ENCODE results near the gene CD274.
A peak's percentile ranks its signal among the peaks of the same experiment; 100 is the strongest.
"Not testable (repeated sequence)": the region's sequence is repeated elsewhere in the genome, so short reads cannot be mapped to it uniquely, and the experiment has no call there.

The CD274 gene

DNA sequence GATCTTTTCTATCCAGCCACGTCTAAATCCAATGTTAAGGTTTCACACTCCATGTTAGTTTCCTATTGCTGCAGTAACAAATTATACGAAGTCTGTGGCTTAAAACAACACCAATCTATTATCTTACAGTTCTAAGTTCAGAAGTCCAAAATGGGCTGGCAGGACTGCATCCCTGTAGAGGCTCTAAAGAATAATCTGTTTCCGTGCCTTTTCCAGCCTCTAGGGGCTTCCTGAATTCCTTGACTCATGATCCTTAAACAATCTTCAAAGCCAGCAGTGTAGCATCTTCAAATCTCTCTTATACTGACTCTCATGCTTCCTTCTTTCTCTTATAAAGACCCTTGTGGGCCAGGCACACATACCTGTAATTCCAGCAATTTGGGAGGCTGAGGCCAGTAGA lies 19.4 kb upstream of the CD274 start:
- no peak overlapping the region for H3K4me3 ChIP-seq (ENCODE audit: low read depth, low read length)
- DNase-seq (ENCODE audit: low read depth): no peak
- TF ChIP-seq, protein P1, sequence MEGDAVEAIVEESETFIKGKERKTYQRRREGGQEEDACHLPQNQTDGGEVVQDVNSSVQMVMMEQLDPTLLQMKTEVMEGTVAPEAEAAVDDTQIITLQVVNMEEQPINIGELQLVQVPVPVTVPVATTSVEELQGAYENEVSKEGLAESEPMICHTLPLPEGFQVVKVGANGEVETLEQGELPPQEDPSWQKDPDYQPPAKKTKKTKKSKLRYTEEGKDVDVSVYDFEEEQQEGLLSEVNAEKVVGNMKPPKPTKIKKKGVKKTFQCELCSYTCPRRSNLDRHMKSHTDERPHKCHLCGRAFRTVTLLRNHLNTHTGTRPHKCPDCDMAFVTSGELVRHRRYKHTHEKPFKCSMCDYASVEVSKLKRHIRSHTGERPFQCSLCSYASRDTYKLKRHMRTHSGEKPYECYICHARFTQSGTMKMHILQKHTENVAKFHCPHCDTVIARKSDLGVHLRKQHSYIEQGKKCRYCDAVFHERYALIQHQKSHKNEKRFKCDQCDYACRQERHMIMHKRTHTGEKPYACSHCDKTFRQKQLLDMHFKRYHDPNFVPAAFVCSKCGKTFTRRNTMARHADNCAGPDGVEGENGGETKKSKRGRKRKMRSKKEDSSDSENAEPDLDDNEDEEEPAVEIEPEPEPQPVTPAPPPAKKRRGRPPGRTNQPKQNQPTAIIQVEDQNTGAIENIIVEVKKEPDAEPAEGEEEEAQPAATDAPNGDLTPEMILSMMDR (IDR thresholded peaks at IDR 0.05; ENCODE audit: low read depth, low read length, missing control alignments): no peak

DNA sequence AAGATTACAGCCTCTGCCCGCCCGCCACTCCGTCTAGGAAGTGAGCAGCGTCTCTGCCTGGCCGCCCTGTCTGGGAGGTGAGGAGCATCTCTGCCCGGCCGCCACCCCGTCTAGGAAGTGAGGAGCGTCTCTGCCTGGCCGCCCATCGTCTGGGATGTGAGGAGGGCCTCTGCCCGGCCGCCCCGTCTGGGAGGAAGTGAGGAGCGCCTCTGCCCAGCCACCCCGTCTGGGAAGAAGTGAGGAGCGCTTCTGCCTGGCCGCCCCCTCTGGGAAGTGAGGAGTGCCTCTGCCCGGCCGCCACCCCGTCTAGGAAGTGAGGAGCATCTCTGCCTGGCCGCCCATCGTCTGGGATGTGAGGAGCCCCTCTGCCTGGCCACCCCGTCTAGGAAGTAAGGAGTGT lies 17.5 kb upstream of the CD274 start:
- not testable (repeated sequence) for H3K4me3 ChIP-seq (ENCODE audit: low read depth, low read length); DNase-seq (ENCODE audit: low read depth)

DNA sequence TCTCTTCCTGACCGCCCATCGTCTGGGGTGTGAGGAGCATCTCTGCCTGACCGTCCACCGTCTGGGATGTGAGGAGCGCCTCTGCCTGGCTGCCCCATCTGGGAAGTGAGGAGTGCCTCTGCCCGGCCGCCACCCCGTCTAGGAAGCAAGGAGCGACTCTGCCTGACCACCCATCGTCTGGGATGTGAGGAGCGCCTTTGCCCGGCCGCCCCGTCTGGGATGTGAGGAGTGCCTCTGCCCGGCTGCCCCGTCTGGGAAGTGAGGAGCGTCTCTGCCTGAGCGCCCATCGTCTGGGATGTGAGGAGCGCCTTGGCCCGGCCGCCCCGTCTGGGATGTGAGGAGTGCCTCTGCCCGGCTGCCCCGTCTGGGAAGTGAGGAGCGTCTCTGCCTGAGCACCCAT lies 17.0 kb upstream of the CD274 start:
- H3K4me3 ChIP-seq (ENCODE audit: low read depth, low read length); DNase-seq (ENCODE audit: low read depth): not testable (repeated sequence)

DNA sequence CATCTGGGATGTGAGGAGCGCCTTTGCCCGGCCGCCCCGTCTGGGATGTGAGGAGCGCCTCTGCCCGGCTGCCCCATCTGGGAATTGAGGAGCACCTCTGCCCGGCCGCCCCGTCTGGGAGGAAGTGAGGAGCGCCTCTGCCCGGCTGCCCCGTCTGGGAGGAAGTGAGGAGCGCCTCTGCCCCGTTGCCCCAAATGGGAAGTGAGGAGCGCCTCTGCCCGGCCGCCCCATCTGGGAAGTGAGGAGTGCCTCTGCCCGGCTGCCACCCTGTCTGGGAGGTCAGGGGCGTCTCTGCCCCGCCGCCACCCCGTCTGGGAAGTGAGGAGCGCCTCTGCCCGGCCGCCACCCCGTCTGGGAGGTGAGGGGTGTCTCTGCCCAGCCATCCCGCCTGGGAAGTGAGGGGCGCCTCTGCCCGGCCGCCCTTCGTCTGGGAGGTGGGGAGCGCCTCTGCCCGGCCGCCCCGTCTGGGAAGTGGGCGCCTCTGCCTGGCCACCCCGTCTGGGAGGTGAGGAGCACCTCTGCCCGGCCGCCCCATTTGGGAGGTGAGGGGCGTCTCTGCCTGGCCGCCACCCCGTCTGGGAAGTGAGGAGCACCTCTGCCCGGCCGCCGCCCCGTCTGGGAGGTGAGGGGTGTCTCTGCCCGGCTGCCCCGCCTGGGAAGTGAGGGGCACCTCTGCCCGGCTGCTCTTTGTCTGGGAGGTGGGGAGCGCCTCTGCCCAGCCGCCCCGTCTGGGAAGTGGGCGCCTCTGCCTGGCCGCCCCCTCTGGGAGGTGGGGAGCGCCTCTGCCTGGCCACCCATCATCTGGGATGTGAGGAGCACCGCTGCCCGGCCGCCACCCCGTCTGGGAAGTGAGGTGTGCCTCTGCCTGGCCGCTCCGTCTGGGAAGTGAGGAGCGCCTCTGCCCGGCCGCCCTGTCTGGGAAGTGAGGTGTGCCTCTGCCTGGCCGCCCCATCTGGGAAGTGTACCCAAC lies 16.2 kb upstream of the CD274 start:
- H3K4me3 ChIP-seq (ENCODE audit: low read depth, low read length); DNase-seq (ENCODE audit: low read depth): not testable (repeated sequence)

DNA sequence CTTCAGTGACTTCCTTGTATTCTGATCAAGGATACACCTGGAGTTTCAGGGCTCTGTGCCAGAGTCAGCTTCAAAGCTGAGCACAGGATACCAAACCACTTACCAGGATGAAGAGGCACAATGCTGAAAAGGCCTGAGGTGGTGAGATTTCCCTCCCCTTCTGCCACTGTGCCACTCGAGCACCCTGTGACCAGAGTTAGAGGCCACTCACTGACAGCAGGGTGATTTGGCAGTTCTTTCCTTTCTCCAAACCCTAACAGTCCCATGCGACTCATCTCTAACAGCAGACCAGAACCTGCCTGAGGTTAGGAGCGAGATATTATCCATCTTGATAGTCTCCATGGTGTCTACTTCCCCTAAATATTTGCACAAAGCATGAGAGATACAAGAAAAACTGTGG lies 14.4 kb upstream of the CD274 start:
- no peak for DNase-seq (ENCODE audit: low read depth)
- TF ChIP-seq, protein P1 (IDR thresholded peaks at IDR 0.05; ENCODE audit: low read depth, low read length, missing control alignments): no peak
- no peak overlapping the region for H3K4me3 ChIP-seq (ENCODE audit: low read depth, low read length)

DNA sequence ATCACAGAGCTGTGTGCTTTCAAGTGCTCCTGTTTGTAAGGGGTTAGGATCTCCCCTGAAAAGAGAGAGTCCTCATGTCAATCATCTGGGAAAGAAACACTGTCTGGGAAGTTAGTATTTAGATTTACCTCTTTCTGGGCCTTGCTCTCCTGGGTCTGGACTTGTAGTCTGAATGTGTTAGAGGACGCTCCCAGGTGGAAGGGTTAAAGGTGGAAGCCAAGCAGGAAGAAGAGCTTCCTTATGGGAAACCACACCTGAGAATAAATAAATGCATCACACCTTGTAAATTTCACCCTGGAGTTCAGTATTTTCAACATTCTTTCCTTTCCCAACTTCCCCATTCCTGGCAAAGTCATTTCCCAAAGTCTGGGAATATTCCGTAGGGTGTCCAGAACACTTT lies 13.9 kb upstream of the CD274 start:
- no peak for DNase-seq (ENCODE audit: low read depth)
- TF ChIP-seq, protein P1 (IDR thresholded peaks at IDR 0.05; ENCODE audit: low read depth, low read length, missing control alignments): no peak
- peak overlapping the region; percentile 76; the same call in 1 of the 2 replicates for H3K4me3 ChIP-seq (ENCODE audit: low read depth, low read length)

DNA sequence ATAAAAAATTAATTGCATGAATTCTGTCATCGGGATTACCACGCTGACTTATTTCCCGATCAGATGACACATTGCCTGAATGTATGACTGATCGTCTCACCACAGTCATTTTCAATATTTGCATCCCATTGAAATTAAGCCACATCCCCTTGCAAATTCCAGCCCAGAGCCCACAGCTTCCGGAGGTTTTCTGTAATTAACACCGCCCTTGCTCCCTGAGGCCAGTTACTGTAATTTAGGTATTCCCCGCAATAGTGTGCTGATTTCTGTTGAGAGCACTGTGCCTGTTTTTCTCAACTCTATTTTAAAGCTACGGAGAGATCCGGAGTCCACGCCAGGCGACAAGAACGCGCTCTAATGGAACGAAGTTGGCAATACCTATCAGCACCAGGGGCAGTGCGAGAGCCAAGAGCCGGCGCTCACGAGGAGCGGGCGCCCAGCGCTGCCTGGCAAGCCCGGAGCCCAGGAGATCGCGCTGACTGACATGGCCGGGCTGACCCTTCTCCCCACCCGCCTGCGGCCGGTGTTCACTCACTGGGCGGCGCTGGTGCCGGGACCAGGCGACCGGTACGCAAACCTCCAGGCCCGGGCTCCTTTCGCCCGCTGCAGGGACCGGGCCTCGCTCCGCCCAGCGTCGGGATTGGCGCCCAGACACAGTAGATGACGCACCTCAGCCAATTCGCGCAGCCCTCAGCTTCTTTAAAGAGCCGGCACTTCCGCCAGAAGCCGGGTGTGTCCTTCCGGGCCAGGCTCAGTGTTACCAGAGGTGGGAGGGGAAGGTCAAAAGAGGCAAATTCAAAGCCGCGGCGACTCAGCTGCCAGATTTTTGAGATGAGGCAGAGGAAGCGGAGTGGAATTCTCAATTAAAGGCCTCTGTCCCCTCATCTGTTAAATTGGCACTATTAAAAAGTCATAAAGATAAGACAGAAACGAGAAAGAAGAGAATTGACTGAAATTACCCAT lies 12.8 kb upstream of the CD274 start, which contains the start of gene PLGRKT:
Gene PLGRKT (minus strand): TSS at position 672 of the 963 bp plus-strand sequence. CDS start 5,948 bp downstream, outside the sequence.
- TF ChIP-seq, protein P1 (IDR thresholded peaks at IDR 0.05; ENCODE audit: low read depth, low read length, missing control alignments): peak; percentile 22
- H3K4me3 ChIP-seq (ENCODE audit: low read depth, low read length): peak within 1 kb of the TSS; percentile 76
- peak; percentile 89 for DNase-seq (ENCODE audit: low read depth)

Measured in GM12864 (cell line).